A549 (cell line): ENCODE measurements around the gene SH3BP5. TPM values are rescaled to one million over a fixed set of nuclear protein-coding genes. Genes with fewer than 3 reads are reported as not detected.

Experiments
- ATAC-seq, 2 experiments: fragments of 200-7000 bp in 1 of 2; fragments of >200 bp in 1 of 2; cut with Nextera tagmentation in 1 of 2; cut with Tn5 transposase in 1 of 2; 3 replicates each; pipeline versions ENCODE4 v1.8.0 to v1.9.1; 2018 to 2020; ENCODE audit warnings: mild to moderate bottlenecking in 1 of 2, moderate library complexity in 1 of 2
- CTCF ChIA-PET: fragments of 300-600 bp; sonication (Branson Sonifier 250); formaldehyde crosslinking; extraction: SDS; loops from one replicate; lab custom pipeline; 2021; ENCODE audit warnings: antibody characterized with exemption, inconsistent platforms; lab: Yijun Ruan, JAX
- POLR2A ChIA-PET: fragments of 350-600 bp; formaldehyde crosslinking; extraction: SDS; loops from one replicate; lab custom pipeline; 2021; ENCODE audit warnings: antibody characterized with exemption, inconsistent platforms; lab: Yijun Ruan, JAX
- DNase-seq, 2 experiments: peaks; one replicate each; pipeline versions ENCODE4 v3.0.0 to v3.0.0-alpha.2; 2011 to 2016; ENCODE audit warnings: low read depth in 1 of 2, low spot score in 1 of 2
- FAIRE-seq: peaks from 2 replicates; lab custom pipeline; 2011; peaks lifted over from hg19 to GRCh38; lab: Jason Lieb, UNC
- H3K27ac ChIP-seq, 2 experiments: fragments of >200 bp; sonication (Bioruptor Twin); formaldehyde crosslinking; 3 replicates each; pipeline ENCODE4 v1.5.1; 2016 to 2017
- H3K4me1 ChIP-seq: fragments of >200 bp; sonication (Bioruptor Twin); formaldehyde crosslinking; 3 replicates; pipeline ENCODE4 v1.6.1; 2016
- H3K4me2 ChIP-seq: fragments of >200 bp; sonication (Bioruptor Twin); formaldehyde crosslinking; 3 replicates; pipeline ENCODE4 v1.6.1; 2016
- H3K4me3 ChIP-seq: fragments of >200 bp; sonication (Bioruptor Twin); formaldehyde crosslinking; 3 replicates; pipeline ENCODE4 v1.5.1; 2016
- H3K9me3 ChIP-seq: fragments of >200 bp; sonication (Bioruptor Twin); formaldehyde crosslinking; 3 replicates; pipeline ENCODE4 v1.6.1; 2016
- CBX2 ChIP-seq: fragments of 200-600 bp; sonication (generic); IDR thresholded peaks from 2 replicates; pipeline ENCODE4 v1.6.1; 2016; ENCODE audit warnings: low read depth, mild to moderate bottlenecking, borderline replicate concordance
- CBX8 ChIP-seq: fragments of 200-600 bp; sonication (generic); IDR thresholded peaks from 2 replicates; pipeline ENCODE4 v1.6.1; 2016
- CHD2 ChIP-seq: fragments of 150-350 bp; IDR thresholded peaks from 2 replicates; pipeline ENCODE4 v1.6.1; 2014; ENCODE audit warnings: low read length; ENCODE audit not compliant: partially characterized antibody
- EHF ChIP-seq: fragments of 250-450 bp; sonication (Bioruptor Pico); IDR thresholded peaks from 2 replicates; pipeline ENCODE4 v1.5.0; 2020; ENCODE audit warnings: mild to moderate bottlenecking
- ESRRA ChIP-seq: fragments of 150-350 bp; IDR thresholded peaks from 2 replicates; pipeline ENCODE4 v1.6.1; 2014; ENCODE audit warnings: mild to moderate bottlenecking, low read length, borderline replicate concordance
- FOSB ChIP-seq: fragments of 250-450 bp; sonication (Bioruptor Pico); IDR thresholded peaks from 2 replicates; pipeline ENCODE4 v1.5.0; 2020; ENCODE audit warnings: mild to moderate bottlenecking, moderate library complexity
- FOSL2 ChIP-seq, 2 experiments: fragments of 450-650 bp in 1 of 2; fragments of >200 bp in 1 of 2; sonication (Bioruptor Twin) in 1 of 2; formaldehyde crosslinking; IDR thresholded peaks; 2 replicates each; pipeline versions ENCODE4 v1.5.0 to v1.6.1; 2016 to 2020; ENCODE audit warnings: mild to moderate bottlenecking in 1 of 2, moderate library complexity in 1 of 2
- HDAC2 ChIP-seq: fragments of 200-600 bp; sonication (generic); IDR thresholded peaks from 2 replicates; pipeline ENCODE4 v1.6.1; 2016
- HEYL ChIP-seq: fragments of 250-450 bp; sonication (Bioruptor Pico); IDR thresholded peaks from 2 replicates; pipeline ENCODE4 v1.8.0; 2021; ENCODE audit warnings: mild to moderate bottlenecking, moderate library complexity
- HOXB5 ChIP-seq: fragments of 250-450 bp; sonication (Bioruptor Pico); IDR thresholded peaks from 2 replicates; pipeline ENCODE4 v1.5.0; 2020; ENCODE audit warnings: mild to moderate bottlenecking, moderate library complexity
- MAFK ChIP-seq: fragments of 450-650 bp; IDR thresholded peaks from 2 replicates; pipeline ENCODE4 v1.6.1; 2014; ENCODE audit not compliant: partially characterized antibody
- NPAS2 ChIP-seq: fragments of 250-450 bp; sonication (Bioruptor Pico); IDR thresholded peaks from 2 replicates; pipeline ENCODE4 v1.8.0; 2022; ENCODE audit warnings: mild to moderate bottlenecking, moderate library complexity, borderline replicate concordance
- REST ChIP-seq: fragments of 200-600 bp; sonication (generic); IDR thresholded peaks from 2 replicates; pipeline ENCODE4 v1.6.1; 2016; ENCODE audit warnings: antibody characterized with exemption, mild to moderate bottlenecking, moderate library complexity
- RNF2 ChIP-seq: fragments of 200-600 bp; sonication (generic); IDR thresholded peaks from 2 replicates; pipeline ENCODE4 v1.6.1; 2016; ENCODE audit warnings: low read depth, mild to moderate bottlenecking, antibody characterized with exemption, moderate library complexity, borderline replicate concordance
- TFCP2L1 ChIP-seq: fragments of 250-450 bp; sonication (Bioruptor Pico); IDR thresholded peaks from 2 replicates; pipeline ENCODE4 v1.5.0; 2021; ENCODE audit warnings: mild to moderate bottlenecking
- TP53 ChIP-seq: fragments of 250-450 bp; sonication (Bioruptor Pico); IDR thresholded peaks from 2 replicates; pipeline ENCODE4 v1.5.0; 2021; ENCODE audit warnings: mild to moderate bottlenecking, moderate library complexity
- ZNF302 ChIP-seq: fragments of 250-450 bp; sonication (Bioruptor Pico); IDR thresholded peaks from 2 replicates; pipeline ENCODE4 v1.9.0; 2021; ENCODE audit warnings: inconsistent platforms, mild to moderate bottlenecking, moderate library complexity
- ZSCAN20 ChIP-seq: fragments of 250-450 bp; sonication (Bioruptor Pico); IDR thresholded peaks from 2 replicates; pipeline ENCODE4 v1.8.0; 2022; ENCODE audit warnings: mild to moderate bottlenecking, moderate library complexity
- WGBS: methylation state at CpG from one replicate; pipeline ENCODE4 v1.1.6; 2017; ENCODE audit errors: missing lambda C conversion rate; 5-methylcytosine and 5-hydroxymethylcytosine counted together
- polyA plus RNA-seq, 4 experiments: library from polyadenylated mRNA; depleted of rRNA in 3 of 4; stranded (reverse); fragments of >200 nt; fragmentation: RNase III in 1 of 4; extraction: RNeasy Plus Mini Kit Qiagen cat#74134 plus additional on column Dnase treatment in 1 of 4; gene quantifications; 2 replicates in 3 of 4; 3 replicates in 1 of 4; pipeline ENCODE4 v1.2.3, GENCODE V29; 2011 to 2017

Gene SH3BP5
- polyA plus RNA-seq, 2 of the 4 experiments (the other 2 are of a cell fraction) = 10.9 to 16.0 TPM

- TF ChIP-seq ZNF302 (CRISPR knock-in tag) = no peak
- no peak for TF ChIP-seq CBX2
- no peak for TF ChIP-seq NPAS2
- TF ChIP-seq REST = no peak
- TF ChIP-seq ESRRA = no peak
- Histone ChIP-seq H3K9me3 (no peaks in the 10 kb centered on the region), H3K4me3 (no peak overlapping the region), H3K4me1 (peaks cover 18% of the 10 kb centered on the region; the same call in 2 of the 3 replicates), H3K27ac (no peak overlapping the region), H3K4me2 (no peak overlapping the region)
- 94% methylated on average over 10 of the region's 10 CpGs for WGBS
- CTCF ChIA-PET = interaction anchor here (0.8 to 4.5 kb wide), 8 partner anchors 10 to 222 kb away, joined by 3 to 25 read pairs (median 3); no protein-coding TSS in a partner anchor
- POLR2A ChIA-PET = no interaction called here
- ATAC-seq (no peak), FAIRE-seq (no peak), DNase-seq (no peak)
Measured at GRCh38 chr3:15330031-15330596, 2.3 kb downstream of the SH3BP5 start.

GRCh38 chr3:15329046-15330005 is 3.1 kb downstream of the SH3BP5 start:
- ChIA-PET CTCF (interaction anchor here (0.8 to 4.5 kb wide), 8 partner anchors 11 to 221 kb away, joined by 3 to 25 read pairs (median 4); no protein-coding TSS in a partner anchor), POLR2A (no interaction called here)
- no peak overlapping the region for H3K4me3 ChIP-seq
- H3K27ac ChIP-seq = no peak overlapping the region
- ATAC-seq (no peak), FAIRE-seq (no peak), DNase-seq (no peak)
- TF ChIP-seq RNF2 (no peak), MAFK (peak; percentile 33)
- no peaks in the 10 kb centered on the region for H3K9me3 ChIP-seq
- no peak overlapping the region for H3K4me2 ChIP-seq
- 82% methylated on average over 11 of the region's 11 CpGs for WGBS
- H3K4me1 ChIP-seq = peaks cover 21% of the 10 kb centered on the region; the same call in 2 of the 3 replicates

GRCh38 chr3:15327941-15328340 is 4.4 kb downstream of the SH3BP5 start:
- peaks cover 15% of the 10 kb centered on the region; the same call in 1 of the 3 replicates for H3K4me1 ChIP-seq
- FAIRE-seq (no peak), ATAC-seq (no peak), DNase-seq (no peak)
- WGBS = 82% methylated on average over 7 of the region's 7 CpGs
- no peak overlapping the region for H3K4me3 ChIP-seq
- TF ChIP-seq HOXB5 (CRISPR knock-in tag) = no peak
- no peak for TF ChIP-seq TP53 (CRISPR knock-in tag)
- no peak for TF ChIP-seq CBX8
- TF ChIP-seq EHF (CRISPR knock-in tag) = no peak
- no peak for TF ChIP-seq HDAC2
- no peak for TF ChIP-seq REST
- no peak for TF ChIP-seq CBX2
- TF ChIP-seq TFCP2L1 (CRISPR knock-in tag) = no peak
- TF ChIP-seq CHD2 = no peak
- no peak for TF ChIP-seq FOSB
- TF ChIP-seq ZSCAN20 = no peak
- TF ChIP-seq HEYL (CRISPR knock-in tag) = no peak
- no peak for TF ChIP-seq FOSL2 (IDR thresholded peaks at IDR 0.05)
- TF ChIP-seq FOSL2 (CRISPR knock-in tag; IDR thresholded peaks at IDR 0.05) = no peak
- CTCF ChIA-PET = interaction anchor here (0.8 to 4.5 kb wide), 4 partner anchors 10 to 60 kb away, joined by 4 to 25 read pairs (median 5); no protein-coding TSS in a partner anchor
- H3K4me2 ChIP-seq = no peak overlapping the region
- no peaks in the 10 kb centered on the region for H3K9me3 ChIP-seq
- H3K27ac ChIP-seq = no peak overlapping the region
- POLR2A ChIA-PET = no interaction called here
